CD4-positive, alpha-beta memory T cell (primary cell): ENCODE data around the gene CD96. TPM values are rescaled to one million over a fixed set of nuclear protein-coding genes. Genes with fewer than 3 reads are reported as not detected.
A peak's percentile ranks its signal among the peaks of the same experiment; 100 is the strongest.
"Not testable (repeated sequence)": the region's sequence is repeated elsewhere in the genome, so short reads cannot be mapped to it uniquely, and the experiment has no call there.

Experiments
- CTCF ChIA-PET: fragments of 350-600 bp; sonication (Branson Sonifier 250); formaldehyde crosslinking; loops from one replicate; lab custom pipeline; 2021; ENCODE audit warnings: inconsistent platforms; ENCODE audit not compliant: partially characterized antibody; lab: Charles Lee
- POLR2A ChIA-PET: fragments of 350-600 bp; sonication (Branson Sonifier 250); formaldehyde crosslinking; loops from one replicate; lab custom pipeline; 2021; ENCODE audit not compliant: partially characterized antibody; lab: Charles Lee
- DNase-seq, 5 donors: peaks; one replicate each; pipeline versions ENCODE4 v3.0.0 to v3.0.0-alpha.2; 2020 to 2022; ENCODE audit warnings: mixed read lengths in 1 of 5
- H3K27ac ChIP-seq: one replicate; pipeline ENCODE4 v1.7.0; 2013; ENCODE audit warnings: low read depth, low read length
- H3K27me3 ChIP-seq: 2 replicates; pipeline ENCODE4 v1.7.0; 2013; ENCODE audit warnings: mild to moderate bottlenecking, low read length, moderate library complexity; ENCODE audit not compliant: insufficient read depth
- H3K36me3 ChIP-seq: 2 replicates; pipeline ENCODE4 v1.7.0; 2013; ENCODE audit warnings: mild to moderate bottlenecking, low read length, moderate library complexity; ENCODE audit not compliant: insufficient read depth
- H3K4me1 ChIP-seq: 2 replicates; pipeline ENCODE4 v1.7.0; 2013; ENCODE audit warnings: mild to moderate bottlenecking, low read length, moderate library complexity; ENCODE audit not compliant: insufficient read depth
- H3K4me3 ChIP-seq, 2 donors: one replicate each; pipeline ENCODE4 v1.7.0; 2013; ENCODE audit warnings: low read length in 2 of 2, mild to moderate bottlenecking in 1 of 2
- H3K9me3 ChIP-seq, 2 donors: one replicate each; pipeline ENCODE4 v1.7.0; 2013; ENCODE audit warnings: low read length in 2 of 2, control low read depth in 1 of 2; ENCODE audit not compliant: control insufficient read depth in 1 of 2
- H3K27ac Mint-ChIP-seq, 7 donors: one replicate each; pipeline ENCODE4 v1.8.0; 2020 to 2021; ENCODE audit warnings: mixed read lengths in 7 of 7, mild to moderate bottlenecking in 6 of 7, inconsistent platforms in 3 of 7, moderate library complexity in 3 of 7
- H3K27me3 Mint-ChIP-seq, 2 donors: one replicate each; pipeline ENCODE4 v1.8.0; 2020 to 2021; ENCODE audit warnings: mixed read lengths in 2 of 2
- H3K36me3 Mint-ChIP-seq, 2 donors: one replicate each; pipeline ENCODE4 v1.8.0; 2020 to 2021; ENCODE audit warnings: mixed read lengths in 2 of 2, inconsistent platforms in 1 of 2, mild to moderate bottlenecking in 1 of 2
- H3K4me1 Mint-ChIP-seq, 4 donors: one replicate each; pipeline ENCODE4 v1.8.0; 2020 to 2021; ENCODE audit warnings: mixed read lengths in 4 of 4, mild to moderate bottlenecking in 1 of 4
- H3K4me3 Mint-ChIP-seq, 8 donors: one replicate each; pipeline ENCODE4 v1.8.0; 2020 to 2021; ENCODE audit warnings: mixed read lengths in 8 of 8, mild to moderate bottlenecking in 7 of 8, moderate library complexity in 6 of 8, inconsistent platforms in 3 of 8
- H3K9me3 Mint-ChIP-seq, 8 donors: one replicate each; pipeline ENCODE4 v1.8.0; 2020 to 2021; ENCODE audit warnings: mixed read lengths in 8 of 8, mild to moderate bottlenecking in 5 of 8, inconsistent platforms in 3 of 8, moderate library complexity in 1 of 8
- intact Hi-C: fragments of 100-400 bp; cut with micrococcal nuclease; formaldehyde crosslinking; loops from one replicate; pipeline ENCODE4 v1.15.1; 2023
- polyA plus RNA-seq, 2 donors: library from polyadenylated mRNA; unstranded; fragments of 300-500 nt; fragmentation: Illumina TruSeq; gene quantifications; one replicate each; pipeline ENCODE4 v1.2.3, GENCODE V29; 2021
- total RNA-seq, 2 experiments: library from RNA; stranded (reverse); gene quantifications; one replicate each; pipeline ENCODE4 v1.2.3, GENCODE V29; 2021

Gene CD96
- total and polyA plus RNA-seq, 4 experiments from 2014 or later = 199 to 307 (median 222) TPM

- Mint-ChIP-seq H3K27me3 (no peaks in the 10 kb centered on the region), H3K4me1 (peaks cover 2 to 43% (median 38%) of the 10 kb centered on the region in 4 donors), H3K4me3 (no peak overlapping the region), H3K9me3 (peaks cover 0 to 2% (median 0%) of the 10 kb centered on the region in 8 donors), H3K27ac (no peak overlapping the region), H3K36me3 (peaks cover 10 to 22% of the 10 kb centered on the region in 2 donors)
- H3K4me1 ChIP-seq = peaks cover 95% of the 10 kb centered on the region
- DNase-seq = peak in 1 of 5 donors; percentile 39
- no peaks in the 10 kb centered on the region for H3K9me3 ChIP-seq
- ChIA-PET POLR2A (interaction anchor here (0.7 to 6.6 kb wide), 11 partner anchors 9 to 478 kb away, joined by 4 to 58 read pairs (median 10); partner anchors contain the start of gene ABHD10), CTCF (interaction anchor here (0.7 to 1.9 kb wide), 6 partner anchors 30 to 1819 kb away, joined by 3 to 7 read pairs (median 4); no protein-coding TSS in a partner anchor)
- peak overlapping the region; percentile 20 to 70 for H3K4me3 ChIP-seq
- peaks cover 5% of the 10 kb centered on the region for H3K36me3 ChIP-seq
- no peaks in the 10 kb centered on the region for H3K27me3 ChIP-seq
- intact Hi-C loops = loop anchor here (2.0 to 5.0 kb wide), 2 partner anchors 19 to 429 kb away; partner anchors contain the start of gene ABHD10
- H3K27ac ChIP-seq = peak overlapping the region; percentile 89
These were observed 6.1 kb downstream of the CD96 start for GRCh38 chr3:111548092-111548491.

- H3K27me3 ChIP-seq = no peaks in the 10 kb centered on the region
- no peaks in the 10 kb centered on the region for H3K9me3 ChIP-seq
- Mint-ChIP-seq H3K27ac (no peak overlapping the region), H3K27me3 (no peaks in the 10 kb centered on the region), H3K4me3 (no peak overlapping the region), H3K9me3 (peaks cover 0 to 2% (median 0%) of the 10 kb centered on the region in 8 donors), H3K36me3 (peaks cover 10 to 20% of the 10 kb centered on the region in 2 donors), H3K4me1 (peaks cover 9 to 43% (median 38%) of the 10 kb centered on the region in 4 donors)
- peak overlapping the region; percentile 89 for H3K27ac ChIP-seq
- no peak for DNase-seq
- peaks cover 5% of the 10 kb centered on the region for H3K36me3 ChIP-seq
- peaks cover 99% of the 10 kb centered on the region for H3K4me1 ChIP-seq
- ChIA-PET POLR2A (interaction anchor here (1.2 to 6.6 kb wide), 9 partner anchors 9 to 479 kb away, joined by 4 to 58 read pairs (median 7); no protein-coding TSS in a partner anchor), CTCF (interaction anchor here (1.0 to 1.9 kb wide), 3 partner anchors 68 to 1819 kb away, joined by 3 to 7 read pairs (median 4); no protein-coding TSS in a partner anchor)
- H3K4me3 ChIP-seq = peak overlapping the region; percentile 20 to 70
- intact Hi-C loops = loop anchor here (2.0 to 5.0 kb wide), 2 partner anchors 18 to 429 kb away; partner anchors contain the start of gene ABHD10
These were observed 6.8 kb downstream of the CD96 start for GRCh38 chr3:111548756-111549155.

GRCh38 chr3:111561902-111562301 is 19.9 kb downstream of the CD96 start:
- H3K27me3 ChIP-seq, POLR2A ChIA-PET, intact Hi-C loops, H3K36me3 ChIP-seq, H3K27ac ChIP-seq, H3K9me3 Mint-ChIP-seq, DNase-seq, H3K27me3 Mint-ChIP-seq, H3K4me3 ChIP-seq, CTCF ChIA-PET, H3K9me3 ChIP-seq: not testable (repeated sequence)
- Mint-ChIP-seq H3K36me3 (peaks cover 12% of the 10 kb centered on the region in 2 donors), H3K27ac (peak overlapping the region in 2 of 7 donors; percentile 4 to 25), H3K4me3 (peak overlapping the region in 4 of 8 donors; percentile 10 to 58 (median 24)), H3K4me1 (peaks cover 31 to 48% (median 41%) of the 10 kb centered on the region in 4 donors)
- H3K4me1 ChIP-seq = peaks cover 35% of the 10 kb centered on the region

DNA sequence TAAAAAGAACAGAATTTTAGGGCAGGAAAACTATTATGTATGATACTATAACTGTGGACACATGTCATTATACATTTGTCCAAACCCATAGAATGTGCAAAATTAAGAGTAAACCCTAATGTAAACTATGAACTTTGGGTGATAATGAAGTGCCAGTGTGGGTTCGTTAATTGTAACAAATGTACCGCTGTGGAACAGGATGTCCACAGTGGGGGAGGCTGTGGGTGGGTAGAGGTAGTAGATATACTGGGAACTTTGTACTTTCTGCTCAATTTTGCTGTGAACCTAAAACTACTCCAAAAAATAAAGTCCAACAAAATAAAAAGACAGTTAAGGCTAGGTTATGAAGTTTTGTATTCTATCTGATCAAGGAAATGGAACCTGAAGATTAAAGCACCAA is 24.8 kb downstream of the CD96 start:
- no peak for DNase-seq
- Mint-ChIP-seq H3K4me1 (peaks cover 49 to 84% (median 75%) of the 10 kb centered on the region in 4 donors), H3K27ac (peak overlapping the region in 6 of 7 donors; percentile 34 to 43 (median 38))

DNA sequence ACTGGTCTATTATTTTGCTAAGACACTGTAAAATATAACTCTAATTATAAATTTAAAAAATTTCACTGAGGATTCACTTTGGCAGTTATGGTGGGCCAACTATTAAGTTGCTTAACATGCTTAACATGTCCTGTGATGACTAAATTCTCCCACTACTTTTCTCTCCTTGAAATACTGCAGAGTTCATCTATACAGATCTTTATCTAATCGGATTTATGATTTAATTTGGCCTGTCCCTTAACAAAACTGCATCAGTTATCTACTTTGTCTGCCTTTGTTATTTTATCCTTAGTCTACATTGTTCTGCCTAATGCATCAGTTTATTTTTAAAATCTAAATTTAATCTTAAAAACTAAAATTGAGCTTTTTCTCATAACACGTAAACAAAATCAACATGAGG is 26.4 kb downstream of the CD96 start:
- no peaks in the 10 kb centered on the region for H3K9me3 ChIP-seq
- H3K27ac ChIP-seq = no peak overlapping the region
- Mint-ChIP-seq H3K9me3 (no peaks in the 10 kb centered on the region), H3K27ac (peak overlapping the region in 1 of 7 donors; percentile 55), H3K36me3 (peaks cover 44 to 54% of the 10 kb centered on the region in 2 donors), H3K4me1 (peaks cover 43 to 81% (median 71%) of the 10 kb centered on the region in 4 donors), H3K27me3 (no peaks in the 10 kb centered on the region), H3K4me3 (no peak overlapping the region)
- peaks cover 9% of the 10 kb centered on the region for H3K36me3 ChIP-seq
- ChIA-PET POLR2A (no interaction called here), CTCF (interaction anchor here (0.9 to 1.1 kb wide), 2 partner anchors 10 to 99 kb away, joined by 3 to 6 read pairs; no protein-coding TSS in a partner anchor)
- no peaks in the 10 kb centered on the region for H3K27me3 ChIP-seq
- peaks cover 50% of the 10 kb centered on the region for H3K4me1 ChIP-seq
- DNase-seq = no peak
- intact Hi-C loops = no loop called here
- H3K4me3 ChIP-seq = no peak overlapping the region

More for the DNA sequence above, 24.8 kb downstream of the CD96 start:
- no peaks in the 10 kb centered on the region for H3K9me3 ChIP-seq
- peaks cover 9% of the 10 kb centered on the region for H3K36me3 ChIP-seq
- peaks cover 52% of the 10 kb centered on the region for H3K4me1 ChIP-seq
- H3K27me3 ChIP-seq = no peaks in the 10 kb centered on the region
- ChIA-PET POLR2A (no interaction called here), CTCF (no interaction called here)
- no peak overlapping the region for H3K4me3 ChIP-seq
- H3K36me3 Mint-ChIP-seq = peaks cover 45 to 47% of the 10 kb centered on the region in 2 donors
- H3K27ac ChIP-seq = no peak overlapping the region
- intact Hi-C loops = loop anchor here (2.0 kb wide), 1 partner anchor 18 kb away; no protein-coding TSS in a partner anchor
- H3K4me3 Mint-ChIP-seq = peak overlapping the region in 2 of 8 donors; percentile 14 to 43
- H3K27me3 Mint-ChIP-seq = no peaks in the 10 kb centered on the region
- no peaks in the 10 kb centered on the region for H3K9me3 Mint-ChIP-seq

DNA sequence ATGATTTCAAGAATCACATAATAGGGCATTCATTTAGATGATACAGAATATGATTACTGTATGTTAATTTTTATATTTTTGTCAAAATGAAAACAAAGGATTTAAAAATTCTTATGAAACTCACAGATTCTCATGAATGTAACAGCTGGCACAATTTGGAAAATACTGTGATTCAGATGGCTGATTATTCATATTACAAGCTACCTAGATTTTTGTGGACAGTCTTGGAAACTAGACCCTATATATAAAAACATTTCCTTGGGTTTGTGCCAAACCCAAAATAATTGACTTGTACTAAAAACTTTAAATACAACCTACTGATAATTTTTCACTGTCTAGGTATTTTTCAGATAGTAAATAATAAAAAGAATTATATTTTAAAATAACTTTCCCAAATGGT is 26.9 kb downstream of the CD96 start:
- ChIA-PET POLR2A (no interaction called here), CTCF (interaction anchor here (0.9 to 1.1 kb wide), 2 partner anchors 10 to 99 kb away, joined by 3 to 6 read pairs; no protein-coding TSS in a partner anchor)
- no peak overlapping the region for H3K27ac Mint-ChIP-seq
- H3K36me3 ChIP-seq = peaks cover 9% of the 10 kb centered on the region
- no peaks in the 10 kb centered on the region for H3K27me3 ChIP-seq
- H3K4me1 Mint-ChIP-seq = peaks cover 45 to 79% (median 70%) of the 10 kb centered on the region in 4 donors
- H3K4me3 Mint-ChIP-seq = no peak overlapping the region
- H3K9me3 ChIP-seq = no peaks in the 10 kb centered on the region
- no peak overlapping the region for H3K4me3 ChIP-seq
- H3K27me3 Mint-ChIP-seq = no peaks in the 10 kb centered on the region
- H3K4me1 ChIP-seq = peaks cover 48% of the 10 kb centered on the region
- H3K36me3 Mint-ChIP-seq = peaks cover 47 to 55% of the 10 kb centered on the region in 2 donors
- no peak overlapping the region for H3K27ac ChIP-seq
- intact Hi-C loops = no loop called here
- no peaks in the 10 kb centered on the region for H3K9me3 Mint-ChIP-seq
- DNase-seq = no peak

GRCh38 chr3:111570404-111571030 is 28.5 kb downstream of the CD96 start:
- ChIA-PET CTCF (interaction anchor here (2.3 kb wide), 1 partner anchor 46 kb away, joined by 6 read pairs; no protein-coding TSS in a partner anchor), POLR2A (interaction anchor here (0.7 kb wide), 1 partner anchor 178 kb away, joined by 3 read pairs; no protein-coding TSS in a partner anchor)
- Histone ChIP-seq H3K27ac (no peak overlapping the region), H3K4me3 (no peak overlapping the region), H3K36me3 (peaks cover 9% of the 10 kb centered on the region), H3K4me1 (peaks cover 36% of the 10 kb centered on the region), H3K9me3 (no peaks in the 10 kb centered on the region), H3K27me3 (no peaks in the 10 kb centered on the region)
- DNase-seq = no peak
- Mint-ChIP-seq H3K4me1 (peaks cover 35 to 65% (median 58%) of the 10 kb centered on the region in 4 donors), H3K27ac (peak overlapping the region in 3 of 7 donors; percentile 43 to 59 (median 58)), H3K27me3 (no peaks in the 10 kb centered on the region), H3K9me3 (no peaks in the 10 kb centered on the region), H3K4me3 (no peak overlapping the region), H3K36me3 (peaks cover 53 to 57% of the 10 kb centered on the region in 2 donors)
- intact Hi-C loops = no loop called here
